GM19193 (cell line): ENCODE data around the gene EPB41L4B.

ENCODE experiments used
- POLR2A ChIP-seq: IDR thresholded peaks from 4 replicates; pipeline ENCODE4 v1.6.1; 2011; ENCODE audit not compliant: insufficient read depth, insufficient read length; ENCODE audit errors: extremely low read depth

Gene EPB41L4B

GRCh38 chr9:109320742-109321448 lies at the start of gene EPB41L4B:
Gene EPB41L4B (minus strand): TSS chr9:109321059. CDS start chr9:109320446, 613 bp downstream.
- no peak for TF ChIP-seq POLR2A

- no peak for TF ChIP-seq POLR2A
Measured at GRCh38 chr9:109369285-109369684, 48.4 kb upstream of the EPB41L4B start.

- no peak for TF ChIP-seq POLR2A
Measured at GRCh38 chr9:109360771-109361170, 39.9 kb upstream of the EPB41L4B start.

GRCh38 chr9:109355564-109356297 lies 34.9 kb upstream of the EPB41L4B start:
- no peak for TF ChIP-seq POLR2A

- TF ChIP-seq POLR2A = no peak
Measured at GRCh38 chr9:109354190-109354589, 33.3 kb upstream of the EPB41L4B start.

- TF ChIP-seq POLR2A = no peak
Measured at GRCh38 chr9:109351032-109351431, 30.2 kb upstream of the EPB41L4B start.

- no peak for TF ChIP-seq POLR2A
Measured at GRCh38 chr9:109349421-109349846, 28.6 kb upstream of the EPB41L4B start.

GRCh38 chr9:109346904-109347303 lies 26.0 kb upstream of the EPB41L4B start:
- TF ChIP-seq POLR2A = no peak

- no peak for TF ChIP-seq POLR2A
Measured at GRCh38 chr9:109344866-109345265, 24.0 kb upstream of the EPB41L4B start.

- no peak for TF ChIP-seq POLR2A
Measured at GRCh38 chr9:109342878-109343277, 22.0 kb upstream of the EPB41L4B start.

- TF ChIP-seq POLR2A = no peak
Measured at GRCh38 chr9:109341561-109341960, 20.7 kb upstream of the EPB41L4B start.

GRCh38 chr9:109336409-109336808 lies 15.6 kb upstream of the EPB41L4B start:
- TF ChIP-seq POLR2A = no peak

GRCh38 chr9:109335929-109336328 lies 15.1 kb upstream of the EPB41L4B start:
- no peak for TF ChIP-seq POLR2A

- no peak for TF ChIP-seq POLR2A
Measured at GRCh38 chr9:109335121-109335520, 14.3 kb upstream of the EPB41L4B start.

GRCh38 chr9:109331353-109331752 lies 10.5 kb upstream of the EPB41L4B start:
- TF ChIP-seq POLR2A = no peak
